K562 (cell line): Measurements from ENCODE around the gene CHAD. TPM values are rescaled to one million over a fixed set of nuclear protein-coding genes. Genes with fewer than 3 reads are reported as not detected.

Experiments used
- ATAC-seq: fragments of 200-7000 bp; cut with Tn5 transposase; 3 replicates; pipeline ENCODE4 v1.9.1; 2020; ENCODE audit warnings: moderate library complexity
- BruUV-seq: library from RNA; stranded (reverse); fragments of 400-500 nt; replicated peaks from 2 replicates; lab custom pipeline; 2021; lab: Mats Ljungman, UMichigan
- CTCF ChIA-PET: fragments of 300-600 bp; formaldehyde crosslinking; extraction: SDS; loops from one replicate; lab custom pipeline; 2021; ENCODE audit warnings: low intra/inter-chr PET ratio; lab: Yijun Ruan, JAX
- POLR2A ChIA-PET: fragments of 300-600, 350-650 bp; sonication (Branson Sonifier 250); formaldehyde crosslinking; extraction: SDS; loops from one replicate; lab custom pipeline; 2021; ENCODE audit warnings: antibody characterized with exemption, inconsistent platforms; lab: Yijun Ruan, JAX
- DNase-seq, 4 experiments: peaks; one replicate each; pipeline versions ENCODE4 v3.0.0 to v3.0.0-alpha.2; 2011 to 2018; ENCODE audit warnings: low spot score in 3 of 4, mixed read lengths in 3 of 4; ENCODE audit errors: extremely low read depth in 1 of 4
- FAIRE-seq: peaks from 2 replicates; lab custom pipeline; 2011; peaks lifted over from hg19 to GRCh38; lab: Jason Lieb, UNC
- H2AFZ ChIP-seq: 2 replicates; pipeline ENCODE4 v1.6.0; 2011; ENCODE audit warnings: low read depth, low read length, control low read depth, inconsistent platforms
- H3K27ac ChIP-seq: fragments of 200-600 bp; 3 replicates; pipeline ENCODE4 v1.8.0; 2011; ENCODE audit warnings: low read depth, mild to moderate bottlenecking, control low read depth, inconsistent platforms, low read length, moderate library complexity, mixed read lengths; ENCODE audit errors: extremely low read depth
- H3K27me3 ChIP-seq, 2 experiments: fragments of 300-600 bp in 1 of 2; 2 replicates in 1 of 2; 3 replicates in 1 of 2; pipeline versions ENCODE4 v1.6.0 to v1.8.0; 2011; ENCODE audit warnings: inconsistent platforms in 2 of 2, low read length in 2 of 2, mild to moderate bottlenecking in 1 of 2, mixed read lengths in 1 of 2, moderate library complexity in 1 of 2; ENCODE audit not compliant: control insufficient read depth in 2 of 2, insufficient read depth in 2 of 2
- H3K36me3 ChIP-seq: fragments of 300-600 bp; 3 replicates; pipeline ENCODE4 v1.8.0; 2011; ENCODE audit warnings: mild to moderate bottlenecking, low read length, inconsistent platforms; ENCODE audit not compliant: control insufficient read depth, insufficient read depth
- H3K4me1 ChIP-seq, 2 experiments: fragments of 200-600 bp in 1 of 2; replicated peaks in 1 of 2; 2 replicates in 1 of 2; 3 replicates in 1 of 2; pipeline versions ENCODE4 v1.5.1 to v1.8.0; 2011; ENCODE audit warnings: inconsistent platforms in 2 of 2, low read length in 2 of 2, mild to moderate bottlenecking in 1 of 2, mixed read lengths in 1 of 2, moderate library complexity in 1 of 2; ENCODE audit not compliant: control insufficient read depth in 2 of 2, insufficient read depth in 2 of 2
- H3K4me2 ChIP-seq: 2 replicates; pipeline ENCODE4 v1.6.1; 2011; ENCODE audit warnings: low read length, control low read depth, inconsistent platforms, mixed read lengths; ENCODE audit not compliant: insufficient read depth
- H3K4me3 ChIP-seq: fragments of 200-600 bp; sonication (generic), shearing (Covaris generic); 2 replicates; pipeline ENCODE4 v1.5.1; 2016; ENCODE audit warnings: control low read depth, inconsistent platforms
- H3K79me2 ChIP-seq: fragments of 200-600 bp; 3 replicates; pipeline ENCODE4 v1.8.0; 2011; ENCODE audit warnings: low read length, inconsistent platforms; ENCODE audit not compliant: control insufficient read depth, insufficient read depth
- H3K9ac ChIP-seq, 2 experiments: 2 replicates each; pipeline versions ENCODE4 v1.6.0 to v1.6.1; 2011; ENCODE audit warnings: low read depth in 2 of 2, low read length in 2 of 2, control low read depth in 1 of 2, inconsistent platforms in 1 of 2, mild to moderate bottlenecking in 1 of 2, mixed read lengths in 1 of 2; ENCODE audit not compliant: insufficient read depth in 1 of 2
- H3K9me1 ChIP-seq: one replicate; pipeline ENCODE4 v1.6.0; 2011; ENCODE audit warnings: inconsistent platforms, mild to moderate bottlenecking, low read length, moderate library complexity; ENCODE audit not compliant: control insufficient read depth, insufficient read depth
- H3K9me3 ChIP-seq: replicated peaks from 2 replicates; pipeline ENCODE4 v1.5.1; 2011; ENCODE audit warnings: low read depth, low read length, inconsistent platforms; ENCODE audit not compliant: control insufficient read depth, insufficient read depth
- H4K20me1 ChIP-seq: replicated peaks from 2 replicates; pipeline ENCODE4 v1.6.1; 2011; ENCODE audit warnings: low read length, inconsistent platforms, mixed read lengths; ENCODE audit not compliant: control insufficient read depth, insufficient read depth
- E2F6 ChIP-seq, 2 experiments: IDR thresholded peaks; 2 replicates each; pipeline ENCODE4 v1.6.1; 2011; ENCODE audit warnings: borderline replicate concordance in 1 of 2, control low read depth in 1 of 2, low read depth in 1 of 2, low read length in 1 of 2, mild to moderate bottlenecking in 1 of 2, mixed read lengths in 1 of 2, moderate library complexity in 1 of 2; ENCODE audit not compliant: insufficient read depth in 1 of 2, insufficient read length in 1 of 2, poor library complexity in 1 of 2, severe bottlenecking in 1 of 2; ENCODE audit errors: extremely low read depth in 1 of 2
- PKNOX1 ChIP-seq: fragments of 450-650 bp; IDR thresholded peaks from 2 replicates; pipeline ENCODE4 v1.6.1; 2016
- ZNF121 ChIP-seq: sonication (generic); formaldehyde crosslinking; conservative IDR thresholded peaks from 2 replicates; pipeline ENCODE4 v1.8.0; 2022; ENCODE audit warnings: missing genetic modification reagents
- WGBS: fragments of 100-300 bp; shearing (Covaris generic); methylation state at CpG from one replicate; pipeline ENCODE4 v1.1.6; 2016; ENCODE audit warnings: low coverage, mixed read lengths; ENCODE audit not compliant: insufficient coverage; ENCODE audit errors: missing lambda C conversion rate; 5-methylcytosine and 5-hydroxymethylcytosine counted together
- in situ Hi-C: fragments of 300-500 bp; cut with MboI; formaldehyde crosslinking; loops from 4 replicates; pipeline ENCODE4 v1.15.0; 2018; ENCODE audit warnings: inconsistent platforms, mixed read lengths
- intact Hi-C: fragments of 100-400 bp; cut with micrococcal nuclease; formaldehyde crosslinking; loops from 2 replicates; pipeline ENCODE4 v1.14.2; 2022
- polyA plus RNA-seq, 8 experiments: library from polyadenylated mRNA; depleted of rRNA in 4 of 8; stranded (reverse) in 5 of 8; unstranded in 3 of 8; fragments of >200 nt; fragmentation: Nextera tagmentation in 2 of 8; fragmentation: Illumina TruSeq in 1 of 8; extraction: Ambion mirVana in 2 of 8; extraction: Trizol in 1 of 8; gene quantifications; 2 replicates each; pipeline versions ENCODE4 v1.2.1 to v1.2.3, GENCODE V29; 2011 to 2014; ENCODE audit warnings: inconsistent platforms in 1 of 8, missing spikeins in 1 of 8
- total RNA-seq, 7 experiments: library from RNA; depleted of rRNA in 6 of 7; stranded (reverse); fragments of >200 nt in 6 of 7; fragmentation: Illumina TruSeq in 2 of 7; extraction: Trizol in 2 of 7; gene quantifications; 2 replicates each; pipeline versions ENCODE4 v1.2.1 to v1.2.3, GENCODE V29; 2011 to 2021; ENCODE audit warnings: low replicate concordance in 1 of 7

The CHAD gene
- total and polyA plus RNA-seq, 9 of the 15 experiments (the other 6 are each of a cell fraction or from before 2014, with no cell fraction given) = not detected

DNA sequence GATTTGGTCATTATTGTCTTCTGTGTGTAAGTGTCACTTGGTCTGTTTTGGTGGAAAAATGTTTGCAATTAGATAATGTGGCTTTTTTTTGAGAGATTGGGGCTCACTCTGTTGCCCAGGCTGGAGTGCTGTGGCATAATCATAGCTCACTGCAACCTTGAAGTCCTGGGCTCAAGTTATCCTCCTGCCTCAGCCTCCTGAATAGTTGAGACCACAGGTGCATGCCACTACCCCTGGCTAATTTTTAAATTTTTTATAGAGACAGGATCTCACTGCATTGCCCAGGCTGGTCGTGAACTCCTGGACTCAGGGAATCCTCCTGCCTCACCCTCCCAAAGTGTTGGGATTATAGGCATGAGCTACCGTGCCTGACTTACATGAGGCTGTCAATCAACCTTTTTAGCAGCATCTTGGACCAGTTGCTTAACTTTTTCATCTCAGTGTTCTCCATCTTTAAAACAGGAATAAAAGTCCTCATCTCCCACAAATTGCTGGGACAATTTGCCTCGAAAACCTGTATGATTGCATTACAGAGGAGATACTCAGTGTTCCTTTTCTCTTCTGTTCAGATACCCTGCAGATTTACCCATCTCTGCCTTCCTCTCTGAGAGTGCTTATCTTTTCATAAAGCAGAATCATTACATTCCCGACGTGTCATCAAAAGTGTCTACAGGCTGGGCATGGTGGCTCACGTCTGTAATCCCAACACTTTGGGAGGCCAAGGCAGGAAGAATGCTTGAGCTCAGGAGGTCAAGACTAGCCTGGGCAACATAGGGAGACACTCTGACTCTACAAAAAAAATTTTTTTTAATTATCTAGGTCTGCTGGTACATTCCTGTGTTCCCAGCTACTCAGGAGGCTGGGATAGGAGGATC, 23.6 kb downstream of the CHAD start:
- H4K20me1 ChIP-seq = peaks cover 5% of the 10 kb centered on the region; the same call in 1 of the 2 replicates
- H3K27ac ChIP-seq = no peak overlapping the region
- H2AFZ ChIP-seq = no peak overlapping the region
- no peaks in the 10 kb centered on the region for H3K79me2 ChIP-seq
- FAIRE-seq (no peak), ATAC-seq (no peak), DNase-seq (no peak)
- BruUV-seq = no TSS peak
- no peak overlapping the region for H3K9ac ChIP-seq
- intact Hi-C loops (no loop called here), in situ Hi-C loops (no loop called here)
- H3K4me2 ChIP-seq = no peak overlapping the region
- H3K9me3 ChIP-seq = no peaks in the 10 kb centered on the region
- 32% methylated on average over 6 of the region's 6 CpGs for WGBS
- H3K27me3 ChIP-seq = no peaks in the 10 kb centered on the region; a peak in 1 of 5 replicates
- H3K4me3 ChIP-seq = no peak overlapping the region
- ChIA-PET POLR2A (interaction anchor here (0.6 kb wide), 3 partner anchors 72 to 229 kb away, joined by 3 to 4 read pairs (median 3); partner anchors contain the start of genes EME1 and MRPL27), CTCF (interaction anchor here (0.6 kb wide), 1 partner anchor 58 kb away, joined by 3 read pairs; no protein-coding TSS in a partner anchor)
- peak; percentile 61 for TF ChIP-seq PKNOX1
- TF ChIP-seq ZNF121 (CRISPR knock-in tag) = peak; percentile 37; the same call in 1 of the 2 replicates
- no peak for TF ChIP-seq E2F6 (IDR thresholded peaks at IDR 0.05; ENCODE audit: borderline replicate concordance in 1 of 2, extremely low read depth in 1 of 2, insufficient read depth in 1 of 2, insufficient read length in 1 of 2, low read depth in 1 of 2, low read length in 1 of 2, poor library complexity in 1 of 2, severe bottlenecking in 1 of 2)
- H3K4me1 ChIP-seq = peaks cover 17 to 26% of the 10 kb centered on the region in 2 experiments
- no peaks in the 10 kb centered on the region for H3K9me1 ChIP-seq
- no peaks in the 10 kb centered on the region for H3K36me3 ChIP-seq
